Effector memory CD4-positive, alpha-beta T cell (primary cell): ENCODE data around the gene KIR3DL3.
"Not testable (repeated sequence)": the region's sequence is repeated elsewhere in the genome, so short reads cannot be mapped to it uniquely, and the experiment has no call there.

Experiments
- DNase-seq, 3 donors: peaks; one replicate each; pipeline ENCODE4 v3.0.0-alpha.2; 2020
- H3K27ac ChIP-seq: 2 replicates; pipeline ENCODE4 v1.7.0; 2013; ENCODE audit warnings: mild to moderate bottlenecking, low read length, moderate library complexity; ENCODE audit not compliant: insufficient read depth, poor library complexity, severe bottlenecking
- H3K27me3 ChIP-seq: replicated peaks from 2 replicates; pipeline ENCODE4 v1.7.0; 2013; ENCODE audit warnings: mild to moderate bottlenecking, low read length; ENCODE audit not compliant: insufficient read depth, control insufficient read depth, poor library complexity, severe bottlenecking
- H3K36me3 ChIP-seq: 2 replicates; pipeline ENCODE4 v1.7.0; 2013; ENCODE audit warnings: mild to moderate bottlenecking, low read length, moderate library complexity; ENCODE audit not compliant: control insufficient read depth, insufficient read depth
- H3K4me1 ChIP-seq: 2 replicates; pipeline ENCODE4 v1.7.0; 2013; ENCODE audit warnings: low read length, mild to moderate bottlenecking; ENCODE audit not compliant: control insufficient read depth, insufficient read depth, poor library complexity, severe bottlenecking
- H3K4me3 ChIP-seq: 2 replicates; pipeline ENCODE4 v1.7.0; 2013; ENCODE audit warnings: low read length, low read depth, mild to moderate bottlenecking; ENCODE audit not compliant: insufficient read depth, poor library complexity, severe bottlenecking
- H3K9me3 ChIP-seq: 2 replicates; pipeline ENCODE4 v1.7.0; 2013; ENCODE audit warnings: mild to moderate bottlenecking, low read length, moderate library complexity; ENCODE audit not compliant: control insufficient read depth
- total RNA-seq, 3 donors: gene quantifications; one replicate each; lab custom pipeline; 2026; lab: John Stamatoyannopoulos, UW

KIR3DL3 gene
- 0 reads per million in 3 donors for total RNA-seq

DNA sequence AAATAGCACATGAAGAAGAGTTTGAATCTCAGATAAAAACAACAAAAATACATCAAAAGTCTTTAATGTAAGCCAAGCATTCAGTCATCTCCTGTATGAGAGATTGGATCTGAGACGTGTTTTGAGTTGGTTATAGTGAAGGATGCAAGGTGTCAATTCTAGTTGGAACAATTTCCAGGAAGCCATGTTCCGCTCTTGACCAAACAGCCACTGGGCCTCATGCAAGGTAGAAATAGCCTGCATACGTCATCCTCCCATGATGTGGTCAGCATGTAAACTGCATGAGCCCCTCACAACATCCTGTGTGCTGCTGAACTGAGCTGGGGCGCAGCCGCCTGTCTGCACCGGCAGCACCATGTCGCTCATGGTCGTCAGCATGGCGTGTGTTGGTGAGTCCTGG lies at the start of gene KIR3DL3:
KIR3DL3 (plus strand) TSS at position 301 of the 400 bp plus-strand sequence; CDS start at position 356, 55 bp downstream.
- no peaks in the 10 kb centered on the region for H3K4me1 ChIP-seq
- no peaks in the 10 kb centered on the region for H3K27me3 ChIP-seq
- no peak within 1 kb of the TSS for H3K27ac ChIP-seq
- peaks cover 4% of the 10 kb centered on the region for H3K9me3 ChIP-seq
- H3K4me3 ChIP-seq = no peak within 1 kb of the TSS
- DNase-seq = no peak
- no peaks in the 10 kb centered on the region for H3K36me3 ChIP-seq

DNA sequence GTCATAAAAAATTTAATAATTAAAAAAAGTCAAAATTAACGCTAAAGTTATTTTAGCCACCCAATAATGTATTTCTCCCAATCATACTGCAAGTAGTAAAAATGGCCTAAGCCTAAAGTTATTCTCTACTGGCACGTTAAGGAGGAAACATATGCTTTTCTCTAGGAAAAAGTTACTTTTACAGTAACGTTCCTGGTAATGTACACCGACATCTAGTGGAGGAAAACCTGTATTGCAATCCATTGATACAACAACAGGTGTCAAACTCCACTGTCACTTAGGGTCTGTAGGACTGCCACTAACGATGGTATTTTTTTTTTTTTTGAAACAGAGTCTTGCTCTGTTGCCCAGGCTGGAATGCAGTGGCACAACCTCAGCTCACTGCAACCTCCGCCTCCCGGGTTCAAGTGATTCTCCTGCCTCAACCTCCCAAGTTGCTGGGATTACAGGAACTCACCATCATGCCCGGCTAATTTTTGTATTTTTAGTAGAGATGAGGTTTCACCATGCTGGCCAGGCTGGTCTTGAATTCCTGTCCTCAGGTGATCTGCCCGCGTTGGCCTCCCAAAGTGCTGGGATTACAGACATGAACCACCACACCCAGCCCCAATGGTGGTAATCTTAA lies 47.9 kb upstream of the KIR3DL3 start:
- DNase-seq, H3K27me3 ChIP-seq, H3K4me3 ChIP-seq, H3K27ac ChIP-seq, H3K9me3 ChIP-seq, H3K4me1 ChIP-seq, H3K36me3 ChIP-seq: not testable (repeated sequence)

DNA sequence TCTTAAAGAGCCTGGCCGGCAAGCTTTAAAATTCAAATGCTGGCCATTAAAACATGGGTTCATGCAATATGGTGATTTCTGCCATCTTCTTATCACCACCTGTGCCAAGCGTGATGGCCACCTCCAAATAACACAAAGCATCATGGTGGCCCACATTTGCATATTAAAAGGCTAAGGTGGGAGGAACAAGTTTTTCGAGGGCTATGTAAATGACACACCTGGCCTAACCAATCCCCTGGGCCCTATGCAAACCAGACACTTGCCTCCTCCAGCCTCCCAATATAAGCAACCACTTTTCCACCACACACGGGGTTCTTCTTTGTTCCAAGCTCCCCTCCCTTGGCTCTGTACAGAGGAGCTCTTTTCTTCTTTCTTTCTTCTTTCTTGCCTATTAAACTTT lies 47.0 kb upstream of the KIR3DL3 start:
- DNase-seq = no peak
- no peaks in the 10 kb centered on the region for H3K9me3 ChIP-seq
- H3K4me3 ChIP-seq = no peak overlapping the region
- no peaks in the 10 kb centered on the region for H3K36me3 ChIP-seq
- H3K4me1 ChIP-seq = no peaks in the 10 kb centered on the region
- no peaks in the 10 kb centered on the region for H3K27me3 ChIP-seq
- no peak overlapping the region for H3K27ac ChIP-seq

DNA sequence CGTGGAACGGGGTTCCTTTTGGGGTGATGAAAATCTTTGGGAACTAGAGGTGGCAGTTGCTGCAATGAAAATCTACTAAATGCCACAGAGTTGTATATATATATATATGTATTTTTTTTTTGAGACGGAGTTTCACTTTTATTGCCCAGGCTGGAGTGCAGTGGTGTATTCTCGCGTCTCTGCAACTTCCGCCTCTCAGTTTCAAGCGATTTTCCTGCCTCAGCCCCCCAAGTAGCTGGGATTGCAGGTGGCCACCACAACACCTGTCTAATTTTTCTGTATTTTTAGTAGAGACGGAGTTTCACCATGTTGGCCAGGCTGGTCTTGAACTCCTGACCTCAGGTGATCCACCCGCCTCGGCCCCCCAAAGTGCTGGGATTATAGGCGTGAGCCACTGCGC lies 42.6 kb upstream of the KIR3DL3 start:
- not testable (repeated sequence) for H3K27me3 ChIP-seq, H3K4me1 ChIP-seq, H3K27ac ChIP-seq, DNase-seq, H3K36me3 ChIP-seq, H3K4me3 ChIP-seq, H3K9me3 ChIP-seq

DNA sequence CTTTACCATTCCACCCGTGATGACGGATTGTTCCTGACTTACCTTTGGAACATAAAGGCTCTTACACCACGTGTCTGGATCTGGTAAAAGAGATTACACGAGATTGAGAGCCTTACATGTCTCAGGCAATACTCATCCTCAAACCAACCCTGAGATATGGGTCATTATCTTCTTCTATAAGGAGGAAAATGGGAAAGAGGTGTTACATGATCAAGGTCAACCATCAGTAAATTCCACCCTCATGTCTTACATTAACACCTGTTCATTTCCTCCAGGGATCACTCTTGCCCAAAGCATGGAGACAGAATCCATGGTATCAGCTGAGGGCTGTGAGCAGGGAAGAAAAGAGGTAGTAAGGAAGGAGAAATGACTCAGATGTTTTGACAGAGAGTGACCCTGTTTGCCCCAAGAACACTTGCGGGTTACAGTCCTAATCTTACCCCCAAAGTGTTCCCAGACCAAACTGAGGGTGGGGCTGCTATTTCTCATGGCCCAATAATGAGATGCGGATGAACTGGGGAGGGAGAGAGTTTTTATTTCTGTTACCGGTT lies 41.9 kb upstream of the KIR3DL3 start:
- Histone ChIP-seq H3K36me3 (no peaks in the 10 kb centered on the region), H3K4me3 (no peak overlapping the region), H3K4me1 (no peaks in the 10 kb centered on the region), H3K9me3 (no peaks in the 10 kb centered on the region), H3K27ac (no peak overlapping the region), H3K27me3 (no peaks in the 10 kb centered on the region)
- DNase-seq = no peak

DNA sequence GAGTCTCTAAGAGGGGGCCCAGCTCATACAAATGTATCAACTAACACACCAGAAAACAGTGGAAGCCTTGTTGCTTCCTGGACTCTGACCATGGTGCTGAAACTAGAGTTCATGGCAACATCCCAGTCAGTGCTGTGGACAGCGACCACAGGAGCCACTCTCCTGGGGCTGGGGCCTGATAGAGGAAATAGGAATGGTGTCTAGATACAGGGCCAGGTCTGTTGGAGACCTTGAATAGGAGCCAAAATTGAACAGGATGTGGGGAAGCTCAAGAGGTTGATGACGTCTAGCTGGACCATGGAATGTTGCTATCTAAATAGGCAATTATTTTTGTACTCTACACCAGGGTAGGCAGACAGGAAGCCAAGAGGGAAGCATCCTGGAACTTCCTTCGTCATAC lies 39.7 kb upstream of the KIR3DL3 start:
- no peaks in the 10 kb centered on the region for H3K9me3 ChIP-seq
- no peak overlapping the region for H3K4me3 ChIP-seq
- no peaks in the 10 kb centered on the region for H3K36me3 ChIP-seq
- H3K4me1 ChIP-seq = no peaks in the 10 kb centered on the region
- DNase-seq = no peak
- H3K27ac ChIP-seq = no peak overlapping the region
- peaks cover 5% of the 10 kb centered on the region for H3K27me3 ChIP-seq

DNA sequence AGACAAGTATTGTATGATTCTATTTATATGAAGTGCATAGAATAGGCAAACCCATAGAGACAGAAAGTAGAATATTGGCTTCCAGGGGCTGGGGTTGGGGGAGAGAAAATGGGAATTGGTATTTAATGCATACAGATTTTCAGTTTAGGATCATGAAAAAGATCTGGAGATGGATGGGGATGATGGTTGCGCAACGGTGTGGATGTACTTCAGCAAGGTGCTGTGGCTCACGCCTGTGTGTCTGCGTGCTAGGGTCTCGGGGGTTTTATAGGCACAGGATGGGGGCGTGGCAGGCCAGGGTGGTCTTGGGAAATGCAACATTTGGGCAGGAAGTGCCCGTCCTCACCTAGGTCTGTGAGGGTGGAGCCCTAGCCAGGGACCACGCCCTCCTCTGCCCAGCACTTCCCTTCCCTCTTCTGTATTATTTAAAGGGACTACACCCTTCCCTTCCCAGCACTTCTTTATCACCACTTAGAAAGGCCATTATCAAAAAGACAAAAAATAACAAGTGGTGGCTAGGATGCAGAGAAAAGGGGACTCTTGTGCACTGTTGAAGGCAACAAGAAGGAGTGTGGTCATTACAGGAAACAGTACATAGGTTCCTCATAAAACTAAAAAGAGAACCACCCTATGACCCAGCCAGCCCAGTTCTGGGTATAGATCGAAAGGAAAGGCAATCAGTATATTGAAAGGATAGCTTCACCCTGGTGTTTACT lies 32.5 kb upstream of the KIR3DL3 start:
- no peak overlapping the region for H3K4me3 ChIP-seq
- no peak overlapping the region for H3K27ac ChIP-seq
- no peaks in the 10 kb centered on the region for H3K9me3 ChIP-seq
- no peaks in the 10 kb centered on the region for H3K36me3 ChIP-seq
- DNase-seq = no peak
- peaks cover 5% of the 10 kb centered on the region for H3K27me3 ChIP-seq
- no peaks in the 10 kb centered on the region for H3K4me1 ChIP-seq

DNA sequence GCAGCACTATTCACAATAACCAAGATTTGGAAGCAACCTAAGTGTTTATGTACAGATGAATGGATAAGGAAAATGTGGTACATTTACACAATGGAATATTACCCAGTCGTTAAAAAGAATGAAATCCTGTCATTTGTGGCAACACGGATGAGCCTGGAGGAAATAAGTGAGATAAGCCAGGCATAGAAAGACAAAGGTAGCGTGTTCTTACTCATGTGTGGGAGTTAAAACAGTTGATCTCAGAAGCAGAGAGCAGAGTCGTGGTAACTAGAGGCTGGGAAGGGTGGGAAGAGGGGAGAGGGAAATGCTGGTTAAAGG lies 32.0 kb upstream of the KIR3DL3 start:
- Histone ChIP-seq H3K36me3 (no peaks in the 10 kb centered on the region), H3K27ac (no peak overlapping the region), H3K27me3 (peaks cover 5% of the 10 kb centered on the region), H3K4me1 (no peaks in the 10 kb centered on the region), H3K4me3 (no peak overlapping the region), H3K9me3 (no peaks in the 10 kb centered on the region)
- no peak for DNase-seq

DNA sequence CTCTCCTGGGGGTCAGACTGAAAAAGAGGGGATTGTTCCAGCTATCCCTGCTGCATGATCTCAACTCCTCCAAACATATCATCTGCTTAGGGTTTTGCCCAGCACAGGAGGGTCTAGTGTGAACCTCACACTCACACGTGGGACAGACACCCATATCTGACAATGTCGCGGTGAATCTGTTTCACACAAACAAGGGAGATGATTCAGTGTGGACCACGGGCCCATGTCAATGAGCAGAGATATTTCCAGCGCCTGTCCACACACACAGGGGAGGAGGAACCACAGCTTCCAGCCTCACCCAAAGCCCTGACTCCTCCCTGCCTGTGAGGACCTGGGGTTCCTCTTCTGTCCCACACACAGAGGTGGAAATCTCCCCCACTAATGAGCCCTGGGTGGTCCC lies 29.6 kb upstream of the KIR3DL3 start:
- Histone ChIP-seq H3K27ac (no peak overlapping the region), H3K9me3 (no peaks in the 10 kb centered on the region), H3K4me1 (no peaks in the 10 kb centered on the region), H3K4me3 (no peak overlapping the region), H3K27me3 (no peaks in the 10 kb centered on the region), H3K36me3 (no peaks in the 10 kb centered on the region)
- no peak for DNase-seq

DNA sequence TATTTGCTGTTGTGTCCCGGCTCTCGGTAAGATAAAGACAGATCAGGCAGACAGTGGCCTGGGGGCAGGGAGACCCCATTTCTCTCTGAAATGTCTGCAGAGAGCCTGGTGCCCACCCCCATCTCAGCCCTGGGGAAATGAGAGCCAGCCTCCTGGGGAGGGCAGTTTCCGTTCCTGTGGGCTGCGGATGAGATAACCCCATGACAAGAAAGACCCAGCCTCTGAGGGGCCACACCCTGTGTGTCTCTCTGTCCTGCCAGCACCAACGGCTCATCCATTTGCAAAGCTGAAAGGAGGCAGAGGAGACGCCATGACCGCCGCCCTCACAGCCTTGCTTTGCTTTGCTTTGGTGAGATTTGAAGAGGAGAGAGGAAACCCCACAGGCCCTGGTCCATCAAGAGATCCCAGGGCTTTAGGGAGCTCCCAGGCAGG lies 28.1 kb upstream of the KIR3DL3 start:
- Histone ChIP-seq H3K4me1 (no peaks in the 10 kb centered on the region), H3K27ac (no peak overlapping the region), H3K9me3 (no peaks in the 10 kb centered on the region), H3K27me3 (peaks cover 3% of the 10 kb centered on the region), H3K36me3 (no peaks in the 10 kb centered on the region), H3K4me3 (no peak overlapping the region)
- DNase-seq = no peak
